H4 (cell line): Measurements from ENCODE around the gene NRIP1. TPM values are rescaled to one million over a fixed set of nuclear protein-coding genes. Genes with fewer than 3 reads are reported as not detected.
"Not testable (repeated sequence)": the region's sequence is repeated elsewhere in the genome, so short reads cannot be mapped to it uniquely, and the experiment has no call there.

Experiments used
- DNase-seq: peaks from one replicate; pipeline ENCODE4 v3.0.0-alpha.2; 2015; ENCODE audit warnings: low spot score
- total RNA-seq: library from RNA; depleted of rRNA; stranded (reverse); fragments of >200 nt; shearing (Covaris generic); gene quantifications from 2 replicates; pipeline ENCODE4 v1.2.3, GENCODE V29; 2014

The NRIP1 gene
- total RNA-seq, 1 experiment from 2014 or later: 17.3 TPM

GRCh38 chr21:15039607-15040299 lies 25.0 kb downstream of the NRIP1 start:
- DNase-seq: no peak

- no peak for DNase-seq
Observed at GRCh38 chr21:15037900-15038293, 26.9 kb downstream of the NRIP1 start.

GRCh38 chr21:15037095-15037899 lies 27.5 kb downstream of the NRIP1 start:
- DNase-seq: no peak

- no peak for DNase-seq
Observed at GRCh38 chr21:15036189-15036588, 28.6 kb downstream of the NRIP1 start.

GRCh38 chr21:15034126-15034853 lies 30.5 kb downstream of the NRIP1 start:
- DNase-seq: no peak

- no peak for DNase-seq
Observed at GRCh38 chr21:15031790-15032357, 32.9 kb downstream of the NRIP1 start.

- DNase-seq: not testable (repeated sequence)
Observed at GRCh38 chr21:15031362-15031761, 33.4 kb downstream of the NRIP1 start.

GRCh38 chr21:15030861-15031260 lies 33.9 kb downstream of the NRIP1 start:
- not testable (repeated sequence) for DNase-seq

- DNase-seq: no peak
Observed at GRCh38 chr21:15029077-15029476, 35.7 kb downstream of the NRIP1 start.

GRCh38 chr21:15028186-15028585 lies 36.6 kb downstream of the NRIP1 start:
- DNase-seq: no peak

- DNase-seq: no peak
Observed at GRCh38 chr21:15027056-15027455, 37.7 kb downstream of the NRIP1 start.

- DNase-seq: no peak
Observed at GRCh38 chr21:15026370-15026769, 38.4 kb downstream of the NRIP1 start.

GRCh38 chr21:15023776-15024175 lies 41.0 kb downstream of the NRIP1 start:
- DNase-seq: no peak

GRCh38 chr21:15022608-15023261 lies 42.1 kb downstream of the NRIP1 start:
- DNase-seq: no peak

- DNase-seq: no peak
Observed at GRCh38 chr21:15020797-15021196, 44.0 kb downstream of the NRIP1 start.

GRCh38 chr21:15018382-15018781 lies 46.4 kb downstream of the NRIP1 start:
- DNase-seq: no peak

GRCh38 chr21:15015622-15016471 lies 49.0 kb downstream of the NRIP1 start:
- DNase-seq: peak; percentile 58

GRCh38 chr21:15014221-15014620 lies 50.6 kb downstream of the NRIP1 start:
- no peak for DNase-seq

- DNase-seq: no peak
Observed at GRCh38 chr21:15011967-15012366, 52.8 kb downstream of the NRIP1 start.

- DNase-seq: peak; percentile 12
Observed at GRCh38 chr21:15010645-15011044, 54.2 kb downstream of the NRIP1 start.
